WTC11 (cell line): ENCODE results near the gene NR5A1. TPM values are rescaled to one million over a fixed set of nuclear protein-coding genes. Genes with fewer than 3 reads are reported as not detected.

Experiments used
- ATAC-seq: fragments of 200-7000 bp; cut with Tn5 transposase; 2 replicates; pipeline ENCODE4 v1.10.0; 2021; ENCODE audit warnings: mild to moderate bottlenecking, moderate library complexity
- CTCF ChIA-PET: fragments of 300-600 bp; sonication (Branson Sonifier 250); formaldehyde crosslinking; loops from one replicate; lab custom pipeline; 2021; ENCODE audit warnings: antibody characterized with exemption; lab: Charles Lee
- POLR2A ChIA-PET: fragments of 350-600 bp; sonication (Branson Sonifier 250); formaldehyde crosslinking; loops from one replicate; lab custom pipeline; 2021; ENCODE audit warnings: antibody characterized with exemption; lab: Charles Lee
- DNase-seq: peaks from one replicate; pipeline ENCODE4 v3.0.0; 2021; ENCODE audit warnings: low spot score
- H3K27ac Mint-ChIP-seq: 2 replicates; pipeline ENCODE4 v1.8.0; 2021; ENCODE audit warnings: mixed read lengths
- H3K27me3 Mint-ChIP-seq: 2 replicates; pipeline ENCODE4 v1.8.0; 2021; ENCODE audit warnings: low read depth, mild to moderate bottlenecking, moderate library complexity, mixed read lengths
- H3K36me3 Mint-ChIP-seq: 2 replicates; pipeline ENCODE4 v1.8.0; 2021; ENCODE audit warnings: mixed read lengths
- H3K4me1 Mint-ChIP-seq: 2 replicates; pipeline ENCODE4 v1.8.0; 2022; ENCODE audit warnings: mixed read lengths
- H3K4me3 Mint-ChIP-seq: 2 replicates; pipeline ENCODE4 v1.8.0; 2021; ENCODE audit warnings: mild to moderate bottlenecking, moderate library complexity, mixed read lengths
- H3K9me3 Mint-ChIP-seq: 2 replicates; pipeline ENCODE4 v1.8.0; 2021; ENCODE audit warnings: mixed read lengths
- ARID4B ChIP-seq: sonication (generic); formaldehyde crosslinking; IDR thresholded peaks from 2 replicates; pipeline ENCODE4 v1.8.0; 2023; ENCODE audit warnings: missing genetic modification reagents, mild to moderate bottlenecking, borderline replicate concordance
- CREM ChIP-seq: sonication (generic); formaldehyde crosslinking; IDR thresholded peaks from 2 replicates; pipeline ENCODE4 v1.8.1; 2022; ENCODE audit warnings: mild to moderate bottlenecking, missing genetic modification reagents, moderate library complexity
- CTCF ChIP-seq: fragments of 200-600 bp; IDR thresholded peaks from 2 replicates; pipeline ENCODE4 v1.8.0; 2022; ENCODE audit warnings: antibody characterized with exemption
- E2F5 ChIP-seq: sonication (generic); formaldehyde crosslinking; IDR thresholded peaks from 2 replicates; pipeline ENCODE4 v1.8.1; 2022; ENCODE audit warnings: mild to moderate bottlenecking, moderate library complexity, missing genetic modification reagents
- FOXP4 ChIP-seq: sonication (generic); formaldehyde crosslinking; IDR thresholded peaks from 2 replicates; pipeline ENCODE4 v1.8.0; 2022; ENCODE audit warnings: mild to moderate bottlenecking, missing genetic modification reagents
- GABPB1 ChIP-seq: sonication (generic); formaldehyde crosslinking; IDR thresholded peaks from 2 replicates; pipeline ENCODE4 v1.8.1; 2023; ENCODE audit warnings: mild to moderate bottlenecking, missing genetic modification reagents
- HMGA2 ChIP-seq: fragments of 250-450 bp; sonication (Bioruptor Pico); IDR thresholded peaks from 2 replicates; pipeline ENCODE4 v1.4.0; 2021; ENCODE audit warnings: mild to moderate bottlenecking, moderate library complexity
- IRF2 ChIP-seq: sonication (generic); formaldehyde crosslinking; IDR thresholded peaks from 2 replicates; pipeline ENCODE4 v1.8.0; 2022; ENCODE audit warnings: low read depth, missing genetic modification reagents, borderline replicate concordance
- JAZF1 ChIP-seq: fragments of 250-450 bp; sonication (Bioruptor Pico); IDR thresholded peaks from 2 replicates; pipeline ENCODE4 v1.9.0; 2021; ENCODE audit warnings: moderate library complexity, mild to moderate bottlenecking, inconsistent platforms
- JUN ChIP-seq: sonication (generic); formaldehyde crosslinking; IDR thresholded peaks from 2 replicates; pipeline ENCODE4 v1.8.0; 2023; ENCODE audit warnings: mild to moderate bottlenecking, missing genetic modification reagents
- MYBL2 ChIP-seq: sonication (generic); formaldehyde crosslinking; IDR thresholded peaks from 2 replicates; pipeline ENCODE4 v1.8.1; 2023; ENCODE audit warnings: mild to moderate bottlenecking, moderate library complexity, missing genetic modification reagents
- NR1H2 ChIP-seq: sonication (generic); formaldehyde crosslinking; IDR thresholded peaks from 2 replicates; pipeline ENCODE4 v1.9.0; 2021; ENCODE audit warnings: mild to moderate bottlenecking, moderate library complexity, missing genetic modification reagents
- NR2C2 ChIP-seq: sonication (generic); formaldehyde crosslinking; IDR thresholded peaks from 2 replicates; pipeline ENCODE4 v1.8.0; 2022; ENCODE audit warnings: mild to moderate bottlenecking, missing genetic modification reagents
- RELA ChIP-seq: sonication (generic); formaldehyde crosslinking; IDR thresholded peaks from 2 replicates; pipeline ENCODE4 v1.8.1; 2022; ENCODE audit warnings: missing genetic modification reagents, mild to moderate bottlenecking, borderline replicate concordance
- SMAD4 ChIP-seq: sonication (generic); formaldehyde crosslinking; IDR thresholded peaks from 2 replicates; pipeline ENCODE4 v1.8.0; 2022; ENCODE audit warnings: mild to moderate bottlenecking, missing genetic modification reagents
- TCF7 ChIP-seq: sonication (generic); formaldehyde crosslinking; IDR thresholded peaks from 2 replicates; pipeline ENCODE4 v1.8.0; 2022; ENCODE audit warnings: mild to moderate bottlenecking, low read depth, missing genetic modification reagents, moderate library complexity
- ZMAT4 ChIP-seq: fragments of 250-450 bp; sonication (Bioruptor Pico); IDR thresholded peaks from 2 replicates; pipeline ENCODE4 v1.9.0; 2021; ENCODE audit warnings: mild to moderate bottlenecking
- ZNF121 ChIP-seq: sonication (generic); formaldehyde crosslinking; IDR thresholded peaks from 2 replicates; pipeline ENCODE4 v1.8.0; 2023; ENCODE audit warnings: missing genetic modification reagents
- ZNF138 ChIP-seq: sonication (generic); formaldehyde crosslinking; conservative IDR thresholded peaks from 2 replicates; pipeline ENCODE4 v1.8.1; 2022; ENCODE audit warnings: mild to moderate bottlenecking, moderate library complexity, missing genetic modification reagents
- ZNF317 ChIP-seq: sonication (generic); formaldehyde crosslinking; IDR thresholded peaks from 2 replicates; pipeline ENCODE4 v1.8.1; 2023; ENCODE audit warnings: low read depth, mild to moderate bottlenecking, moderate library complexity, missing genetic modification reagents, borderline replicate concordance
- ZNF423 ChIP-seq: fragments of 250-450 bp; sonication (Bioruptor Pico); IDR thresholded peaks from 2 replicates; pipeline ENCODE4 v2.1.2; 2022; ENCODE audit warnings: mild to moderate bottlenecking, moderate library complexity
- ZNF425 ChIP-seq: fragments of 250-450 bp; sonication (Bioruptor Pico); conservative IDR thresholded peaks from 2 replicates; pipeline ENCODE4 v1.9.0; 2021; ENCODE audit warnings: mild to moderate bottlenecking
- total RNA-seq: library from RNA; stranded (reverse); gene quantifications from 3 replicates; pipeline ENCODE4 v1.2.3, GENCODE V29; 2021

Gene NR5A1
- total RNA-seq, 1 experiment from 2014 or later = 0.77 TPM

- Mint-ChIP-seq H3K27me3 (no peaks in the 10 kb centered on the region), H3K36me3 (peaks cover 46% of the 10 kb centered on the region), H3K4me1 (0 out of 2 replicates have a peak, but pooled peaks cover 3% of the 10 kb centered on the region), H3K27ac (peak overlapping the region; percentile 59; the same call in 1 of the 2 replicates), H3K4me3 (no peak overlapping the region), H3K9me3 (peaks cover 4% of the 10 kb centered on the region)
- ChIA-PET CTCF (interaction anchor here (0.7 to 1.6 kb wide), 2 partner anchors 17 to 332 kb away, joined by 3 to 10 read pairs; no protein-coding TSS in a partner anchor), POLR2A (no interaction called here)
- TF ChIP-seq GABPB1 = peak; percentile 53; the same call in 1 of the 2 replicates
- no peak for TF ChIP-seq NR1H2 (CRISPR knock-in tag)
- TF ChIP-seq ZNF425 (CRISPR knock-in tag) = no peak
- no peak for ATAC-seq
- no peak for DNase-seq
Observed at GRCh38 chr9:124520206-124520596, 13.0 kb upstream of the NR5A1 start.

- ATAC-seq = no peak
- H3K4me3 Mint-ChIP-seq = no peak overlapping the region
- peaks cover 4% of the 10 kb centered on the region for H3K9me3 Mint-ChIP-seq
- H3K27ac Mint-ChIP-seq = no peak overlapping the region
- TF ChIP-seq TCF7 (CRISPR knock-in tag) = no peak
- no peak for TF ChIP-seq NR2C2 (CRISPR knock-in tag)
- TF ChIP-seq ZNF423 (CRISPR knock-in tag) = no peak
- TF ChIP-seq HMGA2 (CRISPR knock-in tag) = no peak
- TF ChIP-seq SMAD4 = no peak
- TF ChIP-seq CREM = no peak
- TF ChIP-seq ZNF138 (CRISPR knock-in tag) = no peak
- TF ChIP-seq JUN = no peak
- no peak for TF ChIP-seq CTCF
- TF ChIP-seq E2F5 (CRISPR knock-in tag) = no peak
- no peak for TF ChIP-seq RELA
- TF ChIP-seq NR1H2 (CRISPR knock-in tag) = no peak
- TF ChIP-seq FOXP4 (CRISPR knock-in tag) = no peak
- no peak for TF ChIP-seq ZNF317 (CRISPR knock-in tag)
- no peak for TF ChIP-seq JAZF1
- TF ChIP-seq ZNF121 = no peak
- no peak for TF ChIP-seq IRF2
- no peak for TF ChIP-seq ZMAT4
- no peak for TF ChIP-seq MYBL2 (CRISPR knock-in tag)
- TF ChIP-seq ARID4B = no peak
- POLR2A ChIA-PET = no interaction called here
- DNase-seq = no peak
- peaks cover 39% of the 10 kb centered on the region for H3K36me3 Mint-ChIP-seq
- CTCF ChIA-PET = no interaction called here
- 0 out of 2 replicates have a peak, but pooled peaks cover 5% of the 10 kb centered on the region for H3K4me1 Mint-ChIP-seq
- no peaks in the 10 kb centered on the region for H3K27me3 Mint-ChIP-seq
Observed at GRCh38 chr9:124518116-124518515, 10.9 kb upstream of the NR5A1 start.
